ENCODE results near the gene DYSF.

Gene DYSF

DNA sequence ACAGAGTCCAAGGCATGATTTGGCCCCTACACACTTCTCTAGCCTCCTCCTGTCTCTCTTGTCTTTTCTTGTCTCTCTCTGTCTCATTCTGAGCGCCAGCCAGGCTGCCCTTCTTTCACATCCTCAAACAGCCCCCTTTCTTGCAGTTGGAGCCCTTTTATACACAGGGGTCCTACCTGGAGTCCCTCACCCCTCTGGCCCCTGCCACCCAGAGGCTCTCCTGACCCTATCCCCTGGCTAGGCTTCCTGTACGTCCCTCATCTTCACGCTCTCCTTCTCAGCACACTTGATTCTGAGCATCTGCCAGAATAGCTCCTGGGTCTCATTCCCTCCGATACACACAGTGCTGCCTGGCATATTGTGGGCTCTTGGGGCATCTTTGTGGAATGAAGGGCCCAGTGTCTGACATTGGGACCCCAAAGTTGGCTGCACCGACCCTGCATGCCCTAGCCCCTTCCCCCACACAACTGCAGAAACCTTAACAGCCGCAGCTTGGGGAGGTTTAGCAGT, 261.9 kb downstream of the DYSF start:
- peak; percentile 44 for DNase-seq

DNA sequence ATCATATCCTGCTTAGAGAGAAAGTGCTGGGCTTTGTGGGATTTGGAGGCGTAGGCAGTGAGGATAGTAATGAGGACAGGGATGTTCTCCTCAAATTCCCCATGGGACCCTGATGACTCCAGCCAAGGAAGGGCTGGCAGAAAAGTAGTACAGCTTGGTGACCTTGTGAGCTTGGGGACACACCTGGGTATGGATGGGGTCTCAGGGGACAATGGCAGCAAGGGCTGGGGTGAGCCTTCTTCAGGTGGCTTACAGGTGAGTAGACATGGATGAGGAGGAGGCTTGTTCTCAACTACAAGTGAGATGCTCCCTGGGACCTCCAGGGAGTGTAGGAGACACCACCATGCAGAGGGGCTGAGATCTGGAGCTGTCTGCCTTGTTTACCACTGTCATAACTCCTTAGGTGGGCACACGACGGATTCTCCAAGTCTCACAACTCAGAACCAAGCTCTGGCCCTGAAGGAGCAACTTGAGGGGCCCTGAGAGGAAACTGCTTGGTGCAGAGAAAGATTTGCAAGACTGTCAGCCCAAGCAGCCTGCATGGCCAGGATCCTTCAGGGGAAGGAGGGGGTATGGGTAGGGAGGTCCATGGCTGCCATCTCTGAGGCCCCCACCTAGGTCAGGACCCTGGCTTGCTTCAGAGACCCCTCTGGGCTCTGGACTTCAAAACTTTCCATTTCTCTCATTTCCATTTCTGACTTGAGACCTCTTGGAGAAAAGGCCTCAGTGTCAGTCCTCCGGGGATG, 262.8 kb downstream of the DYSF start:
- peak; percentile 46 for DNase-seq

DNA sequence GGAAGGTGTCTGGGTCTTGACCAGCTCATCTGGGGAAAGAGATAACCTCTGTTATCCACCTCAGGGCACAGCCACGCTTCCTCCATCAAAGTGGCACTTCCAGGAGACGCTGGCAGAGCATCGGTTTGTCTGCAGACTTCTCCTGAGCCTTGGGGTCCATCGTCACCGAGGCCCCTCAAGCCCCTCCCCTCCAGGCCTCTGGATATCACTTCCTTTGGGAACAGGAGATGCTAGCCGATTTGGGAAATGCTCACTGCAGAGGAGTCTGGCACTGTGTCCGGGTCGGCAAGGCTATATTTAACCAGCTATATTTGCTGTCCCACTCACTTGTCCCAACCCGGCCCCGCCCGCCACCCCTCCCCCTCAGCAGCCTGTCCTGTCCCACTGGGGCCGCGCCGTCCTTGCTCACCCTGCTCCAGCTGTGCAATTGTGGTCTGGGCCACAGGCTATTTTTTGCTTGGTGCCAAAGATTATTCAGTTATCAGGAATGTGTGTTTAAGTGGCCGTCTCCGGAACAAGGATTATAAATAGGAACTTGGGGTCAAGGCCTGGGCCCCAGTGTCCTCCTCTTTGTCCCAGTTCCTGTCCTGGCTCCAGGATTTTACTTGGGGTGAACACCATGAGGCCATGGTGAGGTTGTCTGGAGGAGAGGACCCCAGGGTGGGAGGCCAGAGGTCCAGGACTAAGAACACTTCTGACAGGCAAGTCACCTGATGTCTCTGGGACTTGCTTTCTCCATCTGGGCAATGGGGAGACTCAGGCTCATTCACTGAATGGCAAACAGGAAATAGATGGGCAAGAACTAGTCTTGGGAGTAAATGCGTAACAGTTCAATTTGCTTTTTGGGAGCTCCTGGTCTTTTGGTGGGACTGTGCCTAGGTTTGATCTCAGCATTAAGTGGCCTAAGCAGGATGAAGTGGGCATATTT, 263.6 kb downstream of the DYSF start:
- DNase-seq, result peak; percentile 44

DNA sequence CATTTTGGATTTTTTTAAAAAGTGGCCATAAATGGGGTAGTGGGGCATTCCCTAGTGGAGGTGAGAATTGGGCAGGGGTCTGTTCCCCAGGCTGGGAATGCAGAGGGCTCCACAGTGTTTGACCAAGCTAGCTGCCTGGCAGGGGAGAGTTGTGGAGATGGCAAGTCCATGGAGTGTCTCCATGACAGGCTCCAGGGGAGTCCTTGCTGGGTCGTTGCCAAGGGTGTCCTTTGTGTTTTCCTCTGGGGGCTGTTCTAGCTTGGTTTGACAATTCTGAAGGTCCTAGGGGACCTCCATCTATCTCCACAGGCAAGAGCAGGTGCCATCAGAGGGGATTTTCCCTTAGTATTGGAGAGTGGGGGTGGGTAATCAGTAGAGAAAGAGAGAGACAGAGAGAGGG, 265.3 kb downstream of the DYSF start:
- peak; percentile 42 for DNase-seq

DNA sequence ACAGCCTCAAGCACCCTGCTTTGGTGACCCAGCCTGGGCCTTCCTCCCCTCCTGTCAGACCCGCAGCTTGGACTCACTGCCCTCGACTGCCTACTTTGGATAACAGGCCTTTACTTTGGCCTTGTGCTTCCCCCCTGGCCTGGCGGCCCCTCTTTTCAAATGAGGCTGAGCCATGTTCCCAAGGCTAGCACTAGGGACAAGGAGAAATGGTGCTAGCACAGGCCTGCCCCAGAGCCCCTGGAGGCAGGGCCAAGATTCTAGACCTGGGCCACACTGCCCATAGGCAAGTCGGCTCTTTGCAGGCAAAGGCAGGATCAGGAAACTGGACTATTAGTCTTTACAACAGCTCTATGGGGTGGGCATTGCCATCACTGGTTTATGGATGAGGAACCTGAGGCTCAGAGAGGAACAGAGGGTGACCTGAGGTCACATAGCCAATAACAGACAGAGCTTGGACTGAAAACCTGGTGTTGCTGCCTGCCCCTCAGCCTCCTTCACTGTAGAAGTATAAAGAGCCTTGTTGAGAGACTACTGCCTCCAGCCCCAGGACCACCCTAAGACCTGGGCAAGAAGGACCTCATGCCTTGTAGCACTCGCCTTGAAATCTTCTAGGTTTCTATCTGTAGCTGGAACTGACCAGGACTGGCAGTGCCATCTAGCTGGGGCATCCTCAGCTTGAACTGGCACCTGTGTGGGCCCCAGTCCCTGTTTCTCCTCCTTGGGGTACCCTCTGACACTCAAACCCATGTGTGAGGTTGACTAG, 266.3 kb downstream of the DYSF start:
- peak; percentile 42 for DNase-seq

DNA sequence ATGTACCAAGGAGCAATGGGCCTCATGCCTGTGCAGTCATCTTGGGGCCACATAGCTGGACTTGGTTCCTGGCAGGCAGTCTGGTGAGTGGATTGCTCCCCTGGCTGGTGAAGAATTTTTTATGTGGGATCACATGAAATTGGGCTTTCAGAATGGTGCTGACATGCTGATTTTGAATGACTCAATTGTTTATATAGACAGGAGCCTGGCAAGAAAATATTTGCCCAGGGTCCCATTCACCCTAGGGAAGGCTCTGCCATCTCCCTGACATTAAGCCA, 266.9 kb downstream of the DYSF start:
- no peak for DNase-seq

DNA sequence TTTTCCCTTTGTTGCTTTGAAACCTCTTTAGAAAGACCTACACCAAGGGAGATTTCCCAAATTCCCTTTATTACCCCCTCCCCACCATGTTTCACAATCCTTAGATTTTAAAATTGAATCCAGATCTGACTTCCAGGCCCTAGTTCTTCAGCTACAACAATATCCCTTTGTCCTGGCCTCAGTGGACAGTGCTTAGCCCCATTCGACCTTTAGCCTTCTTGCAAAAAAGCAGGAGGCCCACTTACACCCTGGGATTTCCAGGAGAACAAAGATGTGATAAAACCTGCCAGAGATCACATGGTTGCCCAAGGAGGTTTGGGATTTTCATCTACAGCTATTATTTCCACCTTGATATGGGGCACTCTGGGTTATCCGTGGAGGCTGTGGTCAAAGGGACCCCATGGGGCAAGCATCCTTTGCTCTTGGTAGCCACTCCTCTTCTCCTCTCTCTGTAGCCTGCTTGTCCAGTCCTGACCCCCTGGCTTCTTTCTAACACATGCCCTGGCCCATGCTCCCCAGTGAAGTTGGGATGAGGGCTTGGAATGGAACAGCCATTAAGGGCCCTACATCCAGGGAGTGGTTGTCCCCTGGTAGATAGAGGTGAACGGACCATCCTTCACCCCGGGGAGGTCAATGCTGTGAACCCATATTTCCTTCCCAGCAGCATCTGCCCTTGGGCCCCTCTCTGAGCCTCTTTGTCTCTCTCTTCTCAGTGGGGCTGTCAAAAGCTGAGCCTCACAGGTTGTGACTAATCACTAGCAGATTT, 267.4 kb downstream of the DYSF start:
- no peak for DNase-seq

DNA sequence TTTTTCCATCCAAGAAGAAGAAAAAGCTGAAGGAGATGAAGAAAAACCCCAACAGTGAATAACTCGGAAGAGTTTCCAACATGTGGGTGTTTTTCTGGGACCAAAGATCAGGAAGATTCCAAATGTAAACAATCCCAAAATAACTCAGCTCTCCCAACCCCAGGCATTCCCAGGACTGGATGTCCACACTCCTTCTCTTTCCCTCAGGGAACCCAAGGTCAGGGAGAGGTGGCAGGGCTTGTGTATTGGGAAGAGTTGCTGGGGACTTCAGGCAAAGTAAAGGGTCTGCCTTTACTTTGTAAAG, 268.0 kb downstream of the DYSF start:
- DNase-seq, result no peak

DNA sequence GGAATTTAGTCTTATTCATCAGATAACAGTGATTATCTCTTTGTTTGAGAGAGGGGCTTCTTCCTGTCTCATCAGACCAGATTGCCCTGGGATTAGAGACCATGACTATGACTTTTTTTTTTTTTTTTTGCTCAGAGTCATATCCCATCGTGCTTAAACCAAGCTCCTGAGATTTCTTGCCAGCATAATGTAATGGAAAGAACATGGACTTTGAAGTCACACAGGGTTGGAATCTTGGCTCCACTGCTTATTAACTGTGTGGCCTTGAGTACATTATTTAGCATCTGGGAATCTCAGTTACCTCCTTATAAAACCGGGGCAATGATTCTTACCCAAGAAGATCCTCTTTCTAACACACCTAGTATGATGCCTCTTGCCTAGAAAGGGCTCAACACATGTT, 268.3 kb downstream of the DYSF start:
- DNase-seq, result no peak

DNA sequence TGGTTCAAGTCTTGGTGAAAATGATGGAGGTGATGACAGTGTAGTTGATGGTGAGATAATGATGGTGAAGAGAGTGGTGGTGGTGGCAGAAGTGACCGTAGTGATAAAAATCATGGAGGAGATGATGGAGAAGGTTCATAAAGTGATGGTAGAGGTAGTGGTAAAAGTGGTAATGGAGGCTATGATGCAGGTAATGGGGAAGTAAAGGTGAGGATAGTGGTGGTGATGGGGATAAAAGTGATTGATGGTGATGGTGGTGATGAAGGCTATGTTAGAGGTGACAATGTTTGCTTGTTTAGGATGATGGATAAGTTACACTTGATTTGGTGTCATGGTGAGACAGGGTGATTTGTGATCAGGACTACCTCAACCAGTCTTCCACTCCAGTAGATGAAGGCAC, 268.9 kb downstream of the DYSF start:
- DNase-seq, result no peak

DNA sequence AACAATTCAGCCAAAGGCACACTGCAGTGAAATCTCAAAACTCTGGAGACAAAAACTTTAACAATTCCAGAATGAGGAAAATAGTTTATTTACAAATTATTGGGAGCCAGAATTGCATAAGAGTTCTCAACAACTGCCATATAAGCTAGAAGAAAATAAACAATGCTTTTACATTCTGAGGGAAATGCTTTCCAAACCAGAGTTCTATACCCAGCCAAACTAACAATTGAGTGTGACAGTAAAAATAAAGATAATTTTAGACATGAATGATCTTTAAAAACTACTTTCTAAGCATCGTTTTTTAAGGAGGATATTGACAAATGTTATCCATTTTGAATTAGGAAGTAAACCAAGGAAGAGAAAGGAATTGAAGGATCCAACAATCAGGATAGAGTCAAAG, 271.4 kb downstream of the DYSF start:
- no peak for DNase-seq

DNA sequence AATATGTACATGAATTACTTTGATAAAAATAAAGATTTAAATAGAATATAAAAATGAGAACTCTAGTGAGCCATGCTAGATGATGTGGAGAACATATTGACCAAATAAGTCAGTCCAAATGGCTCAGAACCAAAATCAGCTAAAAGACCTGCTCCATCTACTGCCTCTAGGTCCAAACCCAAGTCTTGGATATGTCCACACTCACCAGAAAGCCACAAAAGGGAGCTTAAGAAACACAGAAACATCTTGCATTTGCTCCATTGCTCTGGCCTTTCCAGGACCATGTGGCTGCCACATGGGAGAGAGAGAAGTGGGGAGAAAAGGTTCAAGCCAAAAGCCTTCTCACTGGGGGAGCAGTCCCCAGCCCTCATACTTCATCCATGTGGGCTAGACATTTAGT, 272.5 kb downstream of the DYSF start:
- no peak for DNase-seq

DNA sequence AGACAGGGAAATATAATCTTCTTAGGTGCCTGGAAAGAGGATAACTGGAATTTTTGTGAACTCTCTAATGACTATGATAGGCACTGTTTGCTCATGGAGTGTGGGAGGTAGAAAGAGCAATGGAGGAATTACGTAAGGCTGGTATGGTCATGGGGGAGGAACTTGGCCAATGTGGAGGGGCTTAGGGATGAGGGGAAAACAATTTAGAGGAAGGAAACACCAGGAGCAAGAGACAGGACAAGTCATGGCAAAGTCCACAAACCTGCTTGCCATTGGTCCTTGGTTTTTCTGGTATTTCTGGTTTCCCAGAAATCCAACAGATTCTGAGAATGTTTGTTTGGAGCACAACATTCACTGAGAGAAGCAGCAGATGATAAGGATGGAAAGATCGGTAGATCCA, 274.2 kb downstream of the DYSF start:
- no peak for DNase-seq

DNA sequence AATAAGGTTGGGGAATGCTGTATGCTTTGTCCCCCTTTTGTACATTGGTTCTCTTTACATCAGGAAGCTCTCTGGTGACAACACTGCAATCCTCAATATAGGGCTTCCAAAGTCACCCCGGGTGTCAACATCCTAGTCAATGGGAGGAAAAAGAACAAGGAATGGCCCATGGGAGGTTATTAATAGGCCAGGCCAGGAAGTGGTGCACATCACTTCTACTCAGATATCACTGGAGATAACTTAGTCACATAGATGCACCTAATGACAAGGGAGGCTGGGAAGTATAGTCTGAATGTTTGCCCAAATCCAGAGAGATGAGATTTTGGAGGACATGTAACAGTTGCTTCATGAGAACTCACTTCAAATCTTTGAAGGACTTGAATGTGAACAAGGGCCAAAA, 274.7 kb downstream of the DYSF start:
- DNase-seq, result no peak

DNA sequence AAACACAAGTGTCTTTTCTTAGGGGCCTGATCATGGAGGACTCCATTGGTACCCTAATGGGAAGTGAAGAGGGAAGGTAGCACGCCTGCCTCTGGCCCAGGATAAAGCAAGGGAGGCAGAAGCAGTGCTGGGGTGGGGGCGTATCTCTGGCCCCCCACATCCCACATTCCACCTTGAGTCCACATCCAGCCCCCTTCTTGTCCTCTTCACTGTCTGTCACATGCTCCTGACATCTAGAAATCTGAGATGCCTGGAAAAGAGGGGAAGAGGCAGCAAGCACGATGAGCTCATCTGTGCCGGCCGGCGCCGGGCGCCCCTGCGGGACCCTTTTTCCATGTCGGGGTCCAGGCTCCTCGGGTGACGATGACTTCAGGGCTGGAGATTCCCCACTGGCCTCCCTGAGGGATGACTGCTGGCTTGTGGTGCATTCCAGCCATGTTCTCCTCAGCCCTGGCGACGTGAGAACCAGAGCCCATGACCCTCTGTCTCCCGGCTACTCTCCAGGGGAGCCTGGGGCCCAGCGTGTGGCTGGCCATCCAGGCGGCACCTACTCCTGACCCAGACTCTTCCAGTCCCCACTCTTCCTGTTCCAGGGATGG, 277.5 kb downstream of the DYSF start:
- DNase-seq, result no peak

DNA sequence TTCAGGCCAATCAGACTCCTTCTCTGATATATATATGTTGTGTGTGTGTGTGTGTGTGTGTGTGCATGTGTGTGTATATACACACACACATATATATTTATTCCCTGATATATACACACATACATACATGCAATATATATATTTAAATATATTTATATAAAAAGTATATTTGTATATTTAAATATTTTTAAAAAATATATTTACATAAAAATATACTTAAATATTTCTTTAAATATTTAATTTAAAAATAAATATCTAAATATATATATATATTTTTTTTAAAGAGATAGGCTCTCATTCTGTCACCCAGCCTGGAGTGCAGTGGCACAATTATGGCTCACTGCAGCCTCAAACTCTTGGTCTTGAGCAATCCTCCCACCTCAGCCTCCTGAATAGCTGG, 281.3 kb downstream of the DYSF start:
- no peak for DNase-seq

DNA sequence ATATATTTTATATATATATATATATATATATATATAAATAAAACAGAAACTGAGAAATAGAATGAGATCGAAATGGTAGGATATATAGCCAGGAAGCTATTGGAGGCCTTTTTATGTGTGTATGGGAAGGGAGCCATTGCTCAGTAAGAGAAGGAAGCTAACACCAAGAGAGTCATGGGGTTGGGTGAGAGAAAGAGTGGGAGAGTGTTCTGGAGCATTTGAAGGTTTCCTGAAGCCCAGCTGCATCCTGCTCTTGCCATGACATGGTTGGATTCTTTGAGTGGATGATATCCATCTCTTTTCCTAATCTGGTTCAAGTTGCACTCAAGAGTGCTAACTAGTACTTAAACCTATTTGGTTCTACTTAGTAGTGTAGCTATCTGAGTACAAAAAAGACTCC, 282.3 kb downstream of the DYSF start:
- no peak for DNase-seq
